GM19099 (cell line): ENCODE results near the gene MPL.

Source experiments
- POLR2A ChIP-seq: IDR thresholded peaks from 3 replicates; pipeline ENCODE4 v1.6.1; 2011; ENCODE audit warnings: low read depth; ENCODE audit not compliant: insufficient read length; ENCODE audit errors: extremely low read depth

MPL gene

GRCh38 chr1:43329995-43330751, 7.4 kb upstream of the MPL start:
- TF ChIP-seq POLR2A = no peak

- no peak for TF ChIP-seq POLR2A
Measured at GRCh38 chr1:43331688-43332087, 5.9 kb upstream of the MPL start.

- TF ChIP-seq POLR2A = no peak
Measured at GRCh38 chr1:43334453-43335205, 3.0 kb upstream of the MPL start.

- TF ChIP-seq POLR2A = no peak
Measured at GRCh38 chr1:43338001-43338400, 383 bp downstream of the MPL start.

GRCh38 chr1:43339584-43340232, 2.1 kb downstream of the MPL start:
- TF ChIP-seq POLR2A = no peak

GRCh38 chr1:43340559-43340958, 2.9 kb downstream of the MPL start:
- TF ChIP-seq POLR2A = no peak

- no peak for TF ChIP-seq POLR2A
Measured at GRCh38 chr1:43344267-43344850, 6.7 kb downstream of the MPL start.

GRCh38 chr1:43345120-43345519, 7.5 kb downstream of the MPL start:
- TF ChIP-seq POLR2A = no peak

- TF ChIP-seq POLR2A = no peak
Measured at GRCh38 chr1:43346636-43347035, 9.0 kb downstream of the MPL start.

GRCh38 chr1:43348343-43348808, 10.8 kb downstream of the MPL start:
- no peak for TF ChIP-seq POLR2A

GRCh38 chr1:43348809-43349593, 11.4 kb downstream of the MPL start:
- TF ChIP-seq POLR2A = no peak

GRCh38 chr1:43349594-43350306, 12.1 kb downstream of the MPL start:
- no peak for TF ChIP-seq POLR2A

GRCh38 chr1:43350976-43351375, 13.4 kb downstream of the MPL start:
- TF ChIP-seq POLR2A = no peak
